Measurements from ENCODE around the gene BLTP3A. TPM values are rescaled to one million over a fixed set of nuclear protein-coding genes. Genes with fewer than 3 reads are reported as not detected.

The BLTP3A gene, protein sequence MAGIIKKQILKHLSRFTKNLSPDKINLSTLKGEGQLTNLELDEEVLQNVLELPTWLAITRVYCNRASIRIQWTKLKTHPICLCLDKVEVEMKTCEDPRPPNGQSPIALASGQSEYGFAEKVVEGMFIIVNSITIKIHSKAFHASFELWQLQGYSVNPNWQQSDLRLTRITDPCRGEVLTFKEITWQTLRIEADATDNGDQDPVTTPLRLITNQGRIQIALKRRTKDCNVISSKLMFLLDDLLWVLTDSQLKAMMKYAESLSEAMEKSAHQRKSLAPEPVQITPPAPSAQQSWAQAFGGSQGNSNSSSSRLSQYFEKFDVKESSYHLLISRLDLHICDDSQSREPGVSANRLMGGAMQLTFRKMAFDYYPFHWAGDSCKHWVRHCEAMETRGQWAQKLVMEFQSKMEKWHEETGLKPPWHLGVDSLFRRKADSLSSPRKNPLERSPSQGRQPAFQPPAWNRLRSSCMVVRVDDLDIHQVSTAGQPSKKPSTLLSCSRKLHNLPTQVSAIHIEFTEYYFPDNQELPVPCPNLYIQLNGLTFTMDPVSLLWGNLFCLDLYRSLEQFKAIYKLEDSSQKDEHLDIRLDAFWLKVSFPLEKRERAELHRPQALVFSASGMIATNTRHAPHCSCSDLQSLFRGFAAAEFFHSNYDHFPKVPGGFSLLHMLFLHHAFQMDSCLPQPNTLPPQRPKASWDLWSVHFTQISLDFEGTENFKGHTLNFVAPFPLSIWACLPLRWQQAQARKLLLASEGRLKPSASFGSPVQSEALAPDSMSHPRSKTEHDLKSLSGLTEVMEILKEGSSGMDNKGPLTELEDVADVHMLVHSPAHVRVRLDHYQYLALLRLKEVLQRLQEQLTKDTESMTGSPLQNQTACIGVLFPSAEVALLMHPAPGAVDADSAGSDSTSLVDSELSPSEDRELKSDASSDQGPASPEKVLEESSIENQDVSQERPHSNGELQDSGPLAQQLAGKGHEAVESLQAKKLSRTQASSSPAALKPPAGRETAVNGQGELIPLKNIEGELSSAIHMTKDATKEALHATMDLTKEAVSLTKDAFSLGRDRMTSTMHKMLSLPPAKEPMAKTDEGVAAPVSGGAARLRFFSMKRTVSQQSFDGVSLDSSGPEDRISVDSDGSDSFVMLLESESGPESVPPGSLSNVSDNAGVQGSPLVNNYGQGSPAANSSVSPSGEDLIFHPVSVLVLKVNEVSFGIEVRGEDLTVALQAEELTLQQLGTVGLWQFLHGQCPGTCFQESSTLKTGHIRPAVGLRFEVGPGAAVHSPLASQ (N-terminal part only)
- total RNA-seq (2013): 4.1 TPM
- polyA plus RNA-seq: 1 to 10 TPM; 1.0 to 7.2 (median 1.2) TPM
- polyA minus RNA-seq: 4.0 and 6.1 TPM in 2 replicates
- total RNA-seq: 15.6 to 88.3 (median 53.8) reads per million in 11 experiments

DNA sequence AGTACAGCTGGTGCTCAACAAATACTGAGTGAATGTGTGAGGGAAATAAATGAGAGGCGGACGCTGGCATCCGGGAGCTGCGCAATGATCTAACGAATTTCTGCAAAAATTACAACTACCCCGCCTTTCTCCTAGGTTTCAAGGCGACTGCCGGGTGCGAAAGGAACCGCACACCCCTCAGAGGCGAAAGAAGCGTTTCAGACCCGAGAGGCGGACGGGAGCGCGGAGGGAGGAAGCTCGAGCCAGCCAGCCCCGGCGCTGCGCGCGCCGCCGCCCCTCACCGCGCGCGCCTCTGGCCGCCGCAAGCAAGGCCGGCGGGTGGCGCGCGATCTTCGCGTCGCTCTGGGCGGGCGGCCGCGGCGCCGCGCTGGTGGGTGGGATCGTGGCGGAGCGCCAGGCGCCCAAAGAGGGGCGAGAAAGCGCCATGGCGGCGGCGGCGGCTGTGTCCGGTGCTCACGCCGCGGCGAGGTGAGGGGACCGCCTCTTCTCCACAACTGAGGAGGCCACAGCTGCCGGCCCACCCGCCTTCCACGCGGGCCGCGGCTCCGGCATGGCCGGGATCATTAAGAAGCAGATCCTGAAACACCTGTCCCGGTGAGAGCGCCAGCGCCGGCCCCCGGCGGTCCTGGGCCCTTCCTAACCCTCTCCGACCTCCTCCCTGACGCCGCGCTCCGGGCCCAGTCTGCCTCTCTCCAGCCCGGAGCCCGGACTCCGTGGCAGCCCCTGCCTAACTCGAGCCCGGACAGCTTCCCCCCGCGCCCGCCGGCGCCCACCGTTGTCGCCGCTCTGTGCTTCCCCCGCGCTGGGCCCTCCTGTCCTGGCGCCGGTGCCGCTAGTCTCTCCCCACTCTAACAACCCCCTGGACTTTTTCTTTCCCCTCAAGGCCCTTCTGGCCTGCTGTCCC is at the start of gene BLTP3A:
Gene BLTP3A, plus strand, starts transcription at position 383 of the 904 bp plus-strand sequence. Its CDS starts 168 bp downstream, at position 551.
- peaks cover 0 to 4% (median 0%) of the 10 kb centered on the region in 7 donors for H3K9me3 Mint-ChIP-seq
- H3K79me2 ChIP-seq (ENCODE audit: insufficient read depth, low read length): peaks cover 42% of the 10 kb centered on the region
- under 1% methylated on average over 96 of the region's 99 CpGs for WGBS (ENCODE audit: insufficient coverage)
- peaks cover 0 to 5% (median 0%) of the 10 kb centered on the region in 3 donors for H3K27me3 Mint-ChIP-seq (ENCODE audit: low read depth in 3 of 3)
- intact Hi-C loops (cut with micrococcal nuclease): loop anchor here (5.0 to 10.0 kb wide), 2 partner anchors 35 to 93 kb away; partner anchors contain the start of genes SNRPC (in 2 of the 2), ANKS1A (in 1 of the 2) and TAF11 (in 1 of the 2)
- H3K9me3 ChIP-seq (replicated peaks in 1 of 2; ENCODE audit: control insufficient read depth in 1 of 2, insufficient read depth in 1 of 2, low read length in 2 of 2): no peaks in the 10 kb centered on the region
- peaks cover 15 to 26% of the 10 kb centered on the region in 2 donors for H3K4me1 ChIP-seq (ENCODE audit: control insufficient read depth in 1 of 2, insufficient read depth in 2 of 2, low read length in 2 of 2)
- H3K4me3 ChIP-seq (replicated peaks in 1 of 3; ENCODE audit: low read depth in 2 of 3, low read length in 3 of 3): peak within 1 kb of the TSS; percentile 71 to 96 (median 88)
- H3K36me3 ChIP-seq (replicated peaks in 1 of 2; ENCODE audit: control insufficient read depth in 1 of 2, insufficient read depth in 2 of 2, low read length in 2 of 2): no peaks in the 10 kb centered on the region
- H3K27me3 ChIP-seq (ENCODE audit: control insufficient read depth in 2 of 2, insufficient read depth in 2 of 2, low read length in 2 of 2): no peaks in the 10 kb centered on the region
- TF ChIP-seq, protein P1, sequence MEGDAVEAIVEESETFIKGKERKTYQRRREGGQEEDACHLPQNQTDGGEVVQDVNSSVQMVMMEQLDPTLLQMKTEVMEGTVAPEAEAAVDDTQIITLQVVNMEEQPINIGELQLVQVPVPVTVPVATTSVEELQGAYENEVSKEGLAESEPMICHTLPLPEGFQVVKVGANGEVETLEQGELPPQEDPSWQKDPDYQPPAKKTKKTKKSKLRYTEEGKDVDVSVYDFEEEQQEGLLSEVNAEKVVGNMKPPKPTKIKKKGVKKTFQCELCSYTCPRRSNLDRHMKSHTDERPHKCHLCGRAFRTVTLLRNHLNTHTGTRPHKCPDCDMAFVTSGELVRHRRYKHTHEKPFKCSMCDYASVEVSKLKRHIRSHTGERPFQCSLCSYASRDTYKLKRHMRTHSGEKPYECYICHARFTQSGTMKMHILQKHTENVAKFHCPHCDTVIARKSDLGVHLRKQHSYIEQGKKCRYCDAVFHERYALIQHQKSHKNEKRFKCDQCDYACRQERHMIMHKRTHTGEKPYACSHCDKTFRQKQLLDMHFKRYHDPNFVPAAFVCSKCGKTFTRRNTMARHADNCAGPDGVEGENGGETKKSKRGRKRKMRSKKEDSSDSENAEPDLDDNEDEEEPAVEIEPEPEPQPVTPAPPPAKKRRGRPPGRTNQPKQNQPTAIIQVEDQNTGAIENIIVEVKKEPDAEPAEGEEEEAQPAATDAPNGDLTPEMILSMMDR (IDR thresholded peaks at IDR 0.05): no peak
- H2AFZ ChIP-seq (ENCODE audit: insufficient read depth, low read depth, low read length, poor library complexity, severe bottlenecking): peak within 1 kb of the TSS; percentile 100
- peak within 1 kb of the TSS; percentile 98 for H3K4me3 Mint-ChIP-seq
- peak; percentile 54 to 72 (median 64) for DNase-seq
- H3K4me2 ChIP-seq (replicated peaks; ENCODE audit: extremely low read depth, low read length, poor library complexity, severe bottlenecking): peak within 1 kb of the TSS; percentile 94
- peak within 1 kb of the TSS; percentile 88 to 96 for H3K27ac ChIP-seq (ENCODE audit: low read depth in 1 of 2, low read length in 2 of 2)
- peaks cover 9% of the 10 kb centered on the region for H4K20me1 ChIP-seq (ENCODE audit: insufficient read depth, low read length)
- peaks cover 28% of the 10 kb centered on the region for H3K4me1 Mint-ChIP-seq
- peak within 1 kb of the TSS; percentile 94 for H3K9ac ChIP-seq (ENCODE audit: insufficient read depth, low read length, poor library complexity, severe bottlenecking)
- peaks cover 0 to 4% of the 10 kb centered on the region in 2 donors for H3K36me3 Mint-ChIP-seq
- peak within 1 kb of the TSS; percentile 94 to 99 (median 97) for H3K27ac Mint-ChIP-seq

Measured in CD14-positive monocyte (primary cell).